ENCODE results near the gene MGAT2.
"Not testable (repeated sequence)": the region's sequence is repeated elsewhere in the genome, so short reads cannot be mapped to it uniquely, and the experiment has no call there.

Gene MGAT2

GRCh38 chr14:49620182-49621113 lies at the start of gene MGAT2, which contains the start of gene RPL36AL:
Gene MGAT2 (plus strand): TSS chr14:49620799. CDS start chr14:49621269, 470 bp downstream.
Gene RPL36AL (minus strand): TSS chr14:49620626. CDS start chr14:49619104, 1,522 bp downstream.
- Histone ChIP-seq H3K27me3 (replicated peaks; ENCODE audit: control insufficient read depth, insufficient read depth, low read length) (no peaks in the 10 kb centered on the region), H3K9me3 (ENCODE audit: control insufficient read depth, low read length) (no peaks in the 10 kb centered on the region), H3K4me1 (ENCODE audit: control insufficient read depth, insufficient read depth, low read length) (peaks cover 51% of the 10 kb centered on the region), H3K4me3 (ENCODE audit: low read length) (peak within 1 kb of the TSS; percentile 99), H3K9ac (ENCODE audit: low read length) (peak within 1 kb of the TSS; percentile 100), H3K36me3 (ENCODE audit: control insufficient read depth, insufficient read depth, low read length, severe bottlenecking) (peaks cover 26% of the 10 kb centered on the region)
- DNase-seq (ENCODE audit: low read depth) = peak; percentile 99

- Histone ChIP-seq H3K27me3 (replicated peaks; ENCODE audit: control insufficient read depth, insufficient read depth, low read length) (no peaks in the 10 kb centered on the region), H3K9me3 (ENCODE audit: control insufficient read depth, low read length) (no peaks in the 10 kb centered on the region), H3K9ac (ENCODE audit: low read length) (no peak overlapping the region), H3K4me3 (ENCODE audit: low read length) (no peak overlapping the region), H3K36me3 (ENCODE audit: control insufficient read depth, insufficient read depth, low read length, severe bottlenecking) (peaks cover 38% of the 10 kb centered on the region), H3K4me1 (ENCODE audit: control insufficient read depth, insufficient read depth, low read length) (no peaks in the 10 kb centered on the region)
- DNase-seq (ENCODE audit: low read depth) = no peak
Observed at GRCh38 chr14:49574038-49574437, 46.6 kb upstream of the MGAT2 start.

GRCh38 chr14:49578141-49578540 lies 42.5 kb upstream of the MGAT2 start:
- H3K9ac ChIP-seq (ENCODE audit: low read length) = no peak overlapping the region
- peaks cover 8% of the 10 kb centered on the region for H3K4me1 ChIP-seq (ENCODE audit: control insufficient read depth, insufficient read depth, low read length)
- peaks cover 49% of the 10 kb centered on the region for H3K36me3 ChIP-seq (ENCODE audit: control insufficient read depth, insufficient read depth, low read length, severe bottlenecking)
- no peaks in the 10 kb centered on the region for H3K27me3 ChIP-seq (replicated peaks; ENCODE audit: control insufficient read depth, insufficient read depth, low read length)
- no peaks in the 10 kb centered on the region for H3K9me3 ChIP-seq (ENCODE audit: control insufficient read depth, low read length)
- DNase-seq (ENCODE audit: low read depth) = no peak
- no peak overlapping the region for H3K4me3 ChIP-seq (ENCODE audit: low read length)

- Histone ChIP-seq H3K4me3 (ENCODE audit: low read length) (no peak overlapping the region), H3K27me3 (replicated peaks; ENCODE audit: control insufficient read depth, insufficient read depth, low read length) (no peaks in the 10 kb centered on the region), H3K9me3 (ENCODE audit: control insufficient read depth, low read length) (no peaks in the 10 kb centered on the region), H3K36me3 (ENCODE audit: control insufficient read depth, insufficient read depth, low read length, severe bottlenecking) (peaks cover 55% of the 10 kb centered on the region), H3K9ac (ENCODE audit: low read length) (no peak overlapping the region), H3K4me1 (ENCODE audit: control insufficient read depth, insufficient read depth, low read length) (peaks cover 23% of the 10 kb centered on the region)
- DNase-seq (ENCODE audit: low read depth) = no peak
Observed at GRCh38 chr14:49579841-49580240, 40.8 kb upstream of the MGAT2 start.

- peaks cover 44% of the 10 kb centered on the region for H3K36me3 ChIP-seq (ENCODE audit: control insufficient read depth, insufficient read depth, low read length, severe bottlenecking)
Observed at GRCh38 chr14:49581209-49582112, 39.1 kb upstream of the MGAT2 start.

GRCh38 chr14:49582113-49582977 lies 38.3 kb upstream of the MGAT2 start:
- no peak for DNase-seq (ENCODE audit: low read depth)
- Histone ChIP-seq H3K4me3 (ENCODE audit: low read length) (no peak overlapping the region), H3K36me3 (ENCODE audit: control insufficient read depth, insufficient read depth, low read length, severe bottlenecking) (peaks cover 35% of the 10 kb centered on the region)

More at GRCh38 chr14:49581209-49582112, 39.1 kb upstream of the MGAT2 start:
- H3K27me3 ChIP-seq (replicated peaks; ENCODE audit: control insufficient read depth, insufficient read depth, low read length) = no peaks in the 10 kb centered on the region
- H3K9me3 ChIP-seq (ENCODE audit: control insufficient read depth, low read length) = no peaks in the 10 kb centered on the region
- H3K9ac ChIP-seq (ENCODE audit: low read length) = no peak overlapping the region
- H3K4me3 ChIP-seq (ENCODE audit: low read length) = no peak overlapping the region
- peaks cover 23% of the 10 kb centered on the region for H3K4me1 ChIP-seq (ENCODE audit: control insufficient read depth, insufficient read depth, low read length)
- DNase-seq (ENCODE audit: low read depth) = no peak

GRCh38 chr14:49583629-49584028 lies 37.0 kb upstream of the MGAT2 start:
- no peak for DNase-seq (ENCODE audit: low read depth)
- H3K9ac ChIP-seq (ENCODE audit: low read length) = no peak overlapping the region
- peaks cover 23% of the 10 kb centered on the region for H3K4me1 ChIP-seq (ENCODE audit: control insufficient read depth, insufficient read depth, low read length)
- H3K9me3 ChIP-seq (ENCODE audit: control insufficient read depth, low read length) = no peaks in the 10 kb centered on the region
- peaks cover 26% of the 10 kb centered on the region for H3K36me3 ChIP-seq (ENCODE audit: control insufficient read depth, insufficient read depth, low read length, severe bottlenecking)
- no peaks in the 10 kb centered on the region for H3K27me3 ChIP-seq (replicated peaks; ENCODE audit: control insufficient read depth, insufficient read depth, low read length)
- peak overlapping the region; percentile 95 for H3K4me3 ChIP-seq (ENCODE audit: low read length)

More at GRCh38 chr14:49582113-49582977, 38.3 kb upstream of the MGAT2 start:
- H3K9me3 ChIP-seq (ENCODE audit: control insufficient read depth, low read length) = no peaks in the 10 kb centered on the region
- H3K27me3 ChIP-seq (replicated peaks; ENCODE audit: control insufficient read depth, insufficient read depth, low read length) = no peaks in the 10 kb centered on the region
- H3K9ac ChIP-seq (ENCODE audit: low read length) = no peak overlapping the region
- peaks cover 23% of the 10 kb centered on the region for H3K4me1 ChIP-seq (ENCODE audit: control insufficient read depth, insufficient read depth, low read length)

- H3K9me3 ChIP-seq (ENCODE audit: control insufficient read depth, low read length) = no peaks in the 10 kb centered on the region
- peak overlapping the region; percentile 95 for H3K4me3 ChIP-seq (ENCODE audit: low read length)
- peaks cover 23% of the 10 kb centered on the region for H3K4me1 ChIP-seq (ENCODE audit: control insufficient read depth, insufficient read depth, low read length)
- H3K36me3 ChIP-seq (ENCODE audit: control insufficient read depth, insufficient read depth, low read length, severe bottlenecking) = peaks cover 26% of the 10 kb centered on the region
- no peaks in the 10 kb centered on the region for H3K27me3 ChIP-seq (replicated peaks; ENCODE audit: control insufficient read depth, insufficient read depth, low read length)
- peak overlapping the region; percentile 98 for H3K9ac ChIP-seq (ENCODE audit: low read length)
- DNase-seq (ENCODE audit: low read depth) = no peak
Observed at GRCh38 chr14:49584058-49584457, 36.5 kb upstream of the MGAT2 start.

GRCh38 chr14:49584981-49585640 lies 35.5 kb upstream of the MGAT2 start:
- DNase-seq (ENCODE audit: low read depth) = peak; percentile 40
- peaks cover 23% of the 10 kb centered on the region for H3K4me1 ChIP-seq (ENCODE audit: control insufficient read depth, insufficient read depth, low read length)
- H3K9me3 ChIP-seq (ENCODE audit: control insufficient read depth, low read length); H3K27me3 ChIP-seq (replicated peaks; ENCODE audit: control insufficient read depth, insufficient read depth, low read length): not testable (repeated sequence)
- H3K4me3 ChIP-seq (ENCODE audit: low read length) = peak overlapping the region; percentile 95
- peak overlapping the region; percentile 98 for H3K9ac ChIP-seq (ENCODE audit: low read length)
- H3K36me3 ChIP-seq (ENCODE audit: control insufficient read depth, insufficient read depth, low read length, severe bottlenecking) = peaks cover 26% of the 10 kb centered on the region

Measured in adipocyte (in vitro differentiated cells).